ENCODE results near the gene GDF15. TPM values are rescaled to one million over a fixed set of nuclear protein-coding genes. Genes with fewer than 3 reads are reported as not detected.

GDF15 gene
- total RNA-seq, 1 experiment from 2014 or later, result 15.1 TPM

DNA sequence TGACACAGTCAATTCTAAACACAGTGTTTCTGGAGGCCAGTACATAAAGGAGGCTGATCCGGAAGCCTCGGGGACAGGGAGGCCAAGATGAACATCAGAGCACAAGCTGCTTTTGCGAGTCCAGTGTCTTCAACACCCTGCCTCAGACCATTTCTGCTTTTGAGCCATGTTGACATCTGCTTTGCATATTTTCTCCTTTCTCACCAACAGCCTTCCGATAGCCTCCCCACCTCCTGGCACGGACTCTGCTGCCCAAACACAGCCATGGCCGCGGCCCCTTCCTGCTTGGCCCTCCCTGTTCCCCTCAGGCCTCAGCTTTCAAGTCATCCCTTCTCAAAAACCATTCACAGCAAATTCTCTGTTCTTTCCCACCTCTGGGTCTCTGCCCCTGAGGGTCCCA is 7.9 kb downstream of the GDF15 start:
- peaks cover 41% of the 10 kb centered on the region for H3F3A ChIP-seq (ENCODE audit: insufficient read depth, low read depth)
- H3K27ac ChIP-seq, result no peak overlapping the region
- peaks cover 3% of the 10 kb centered on the region for H3K79me2 ChIP-seq (ENCODE audit: low read depth)
- peaks cover 13% of the 10 kb centered on the region for H4K20me1 ChIP-seq (ENCODE audit: insufficient read depth)
- H3K9me3 ChIP-seq (ENCODE audit: insufficient read depth, low read depth), result no peaks in the 10 kb centered on the region
- H3K4me2 ChIP-seq, result no peak overlapping the region
- TF ChIP-seq EZH2 (IDR thresholded peaks at IDR 0.05; ENCODE audit: low read depth) (no peak), CTCF (conservative IDR thresholded peaks at IDR 0.05) (no peak)
- H3K9me2 ChIP-seq (ENCODE audit: insufficient read depth), result no peaks in the 10 kb centered on the region
- ChIA-PET CTCF (interaction anchor here (0.7 kb wide), 2 partner anchors 63 to 65 kb away, joined by 3 to 5 read pairs; no protein-coding TSS in a partner anchor), POLR2A (ENCODE audit: unreplicated experiment) (no interaction called here)
- DNase-seq, result no peak
- H3K27me3 ChIP-seq (ENCODE audit: insufficient read depth, low read depth), result no peaks in the 10 kb centered on the region
- H3K4me1 ChIP-seq (replicated peaks; ENCODE audit: insufficient read depth), result peaks cover 3% of the 10 kb centered on the region
- no peak overlapping the region for H3K4me3 ChIP-seq
- intact Hi-C loops (cut with micrococcal nuclease; ENCODE audit: unreplicated experiment), result no loop called here
- no peak overlapping the region for H2AFZ ChIP-seq
- peaks cover 12% of the 10 kb centered on the region for H3K36me3 ChIP-seq (ENCODE audit: low read depth)
- no TSS peak for BruUV-seq (replicated peaks)

- Histone ChIP-seq H3K36me3 (ENCODE audit: low read depth) (no peaks in the 10 kb centered on the region), H3K4me1 (replicated peaks; ENCODE audit: insufficient read depth) (peaks cover 25% of the 10 kb centered on the region), H3K9me3 (ENCODE audit: insufficient read depth, low read depth) (no peaks in the 10 kb centered on the region), H3F3A (ENCODE audit: insufficient read depth, low read depth) (peaks cover 30% of the 10 kb centered on the region; the same call in 1 of the 2 replicates), H2AFZ (no peak overlapping the region), H3K4me2 (no peak overlapping the region), H3K27ac (no peak overlapping the region), H4K20me1 (ENCODE audit: insufficient read depth) (no peaks in the 10 kb centered on the region), H3K79me2 (ENCODE audit: low read depth) (no peaks in the 10 kb centered on the region), H3K4me3 (no peak overlapping the region), H3K9me2 (ENCODE audit: insufficient read depth) (no peaks in the 10 kb centered on the region), H3K27me3 (ENCODE audit: insufficient read depth, low read depth) (no peaks in the 10 kb centered on the region)
- intact Hi-C loops (cut with micrococcal nuclease; ENCODE audit: unreplicated experiment), result no loop called here
- ChIA-PET POLR2A (ENCODE audit: unreplicated experiment) (no interaction called here), CTCF (no interaction called here)
- no TSS peak for BruUV-seq (replicated peaks)
- no peak for DNase-seq
- TF ChIP-seq CTCF (conservative IDR thresholded peaks at IDR 0.05) (no peak), EZH2 (IDR thresholded peaks at IDR 0.05; ENCODE audit: low read depth) (no peak)
These were observed 10.7 kb downstream of the GDF15 start for GRCh38 chr19:18396471-18397241.

- Histone ChIP-seq H2AFZ (no peak within 1 kb of the TSS), H3K4me3 (no peak within 1 kb of the TSS), H3K27ac (no peak within 1 kb of the TSS), H3K36me3 (ENCODE audit: low read depth) (no peaks in the 10 kb centered on the region), H3K9me3 (ENCODE audit: insufficient read depth, low read depth) (no peaks in the 10 kb centered on the region), H3K27me3 (ENCODE audit: insufficient read depth, low read depth) (no peaks in the 10 kb centered on the region), H3F3A (ENCODE audit: insufficient read depth, low read depth) (peaks cover 32% of the 10 kb centered on the region; the same call in 1 of the 2 replicates), H3K4me1 (replicated peaks; ENCODE audit: insufficient read depth) (peaks cover 25% of the 10 kb centered on the region), H3K79me2 (ENCODE audit: low read depth) (no peaks in the 10 kb centered on the region), H4K20me1 (ENCODE audit: insufficient read depth) (no peaks in the 10 kb centered on the region), H3K9me2 (ENCODE audit: insufficient read depth) (no peaks in the 10 kb centered on the region), H3K4me2 (no peak within 1 kb of the TSS)
- no TSS peak for BruUV-seq (replicated peaks)
- ChIA-PET CTCF (no interaction called here), POLR2A (ENCODE audit: unreplicated experiment) (no interaction called here)
- DNase-seq, result no peak
- no peak for TF ChIP-seq CTCF (conservative IDR thresholded peaks at IDR 0.05)
- no peak for TF ChIP-seq EZH2 (IDR thresholded peaks at IDR 0.05; ENCODE audit: low read depth)
- intact Hi-C loops (cut with micrococcal nuclease; ENCODE audit: unreplicated experiment), result no loop called here
These were observed 11.6 kb downstream of the GDF15 start, which contains the start of gene LRRC25 for GRCh38 chr19:18397242-18398202. LRRC25 (minus strand) TSS chr19:18397622; CDS start chr19:18396963, 659 bp downstream.

Measured in PC-9 (cell line).